Heart left ventricle (tissue), 16 donors: ENCODE results near the gene DEPDC5. TPM values are rescaled to one million over a fixed set of nuclear protein-coding genes. Genes with fewer than 3 reads are reported as not detected.
"Not testable (repeated sequence)": the region's sequence is repeated elsewhere in the genome, so short reads cannot be mapped to it uniquely, and the experiment has no call there.

Experiments used
- ATAC-seq, 4 donors: fragments of 200-7000 bp; cut with Tn5 transposase; one replicate each; pipeline ENCODE4 v1.9.1; 2020 to 2022; ENCODE audit warnings: moderate library complexity in 4 of 4, mild to moderate bottlenecking in 3 of 4, moderate number of reproducible peaks in 1 of 4
- DNase-seq, 5 donors: peaks; one replicate each; pipeline ENCODE4 v3.0.0-alpha.2; 2020
- H3K27ac ChIP-seq, 12 donors: fragments of 200-600 bp; sonication (generic) in 4 of 12; one replicate each; pipeline versions ENCODE4 v1.5.0 to v1.8.0; 2016 to 2022; ENCODE audit warnings: mild to moderate bottlenecking in 2 of 12
- H3K27me3 ChIP-seq, 9 donors: fragments of 200-600 bp; sonication (generic) in 2 of 9; one replicate each; pipeline versions ENCODE4 v1.5.1 to v1.8.0; 2016 to 2022; ENCODE audit warnings: mild to moderate bottlenecking in 3 of 9
- H3K36me3 ChIP-seq, 9 donors: fragments of 200-600 bp; sonication (generic) in 2 of 9; one replicate each; pipeline versions ENCODE4 v1.5.0 to v1.8.0; 2018 to 2022; ENCODE audit warnings: mild to moderate bottlenecking in 2 of 9
- H3K4me1 ChIP-seq, 12 donors: fragments of 200-600 bp; sonication (generic) in 4 of 12; one replicate each; pipeline versions ENCODE4 v1.5.0 to v1.8.0; 2016 to 2022; ENCODE audit warnings: mild to moderate bottlenecking in 3 of 12
- H3K4me3 ChIP-seq, 12 donors: fragments of 200-600 bp; sonication (generic) in 4 of 12; one replicate each; pipeline versions ENCODE4 v1.5.0 to v1.8.0; 2017 to 2022; ENCODE audit warnings: mild to moderate bottlenecking in 9 of 12, moderate library complexity in 4 of 12
- H3K9me3 ChIP-seq, 12 donors: fragments of 200-600 bp; sonication (generic) in 4 of 12; one replicate each; pipeline versions ENCODE4 v1.5.0 to v1.8.0; 2016 to 2022; ENCODE audit warnings: mild to moderate bottlenecking in 1 of 12
- CTCF ChIP-seq, 12 donors: fragments of 200-600 bp; sonication (generic) in 4 of 12; IDR thresholded peaks; one replicate each; pipeline versions ENCODE4 v1.5.0 to v1.8.0; 2018 to 2022; ENCODE audit warnings: antibody characterized with exemption in 12 of 12, mild to moderate bottlenecking in 5 of 12
- POLR2A ChIP-seq, 2 donors: fragments of 450-650 bp; IDR thresholded peaks; one replicate each; pipeline ENCODE4 v1.6.1; 2017; ENCODE audit warnings: antibody characterized with exemption in 2 of 2, mild to moderate bottlenecking in 2 of 2, moderate library complexity in 2 of 2
- WGBS, 4 donors: extraction: QIAGEN DNeasy Blood & Tissue Kit in 2 of 4; methylation state at CpG; one replicate each; pipeline versions ENCODE4 v1.1.5 to v1.1.7; 2013 to 2018; 5-methylcytosine and 5-hydroxymethylcytosine counted together
- intact Hi-C, 10 donors: fragments of 100-400 bp; cut with DNase I; formaldehyde crosslinking; loops; one replicate each; pipeline versions ENCODE4 v1.11.1 to v1.14.2; 2022
- polyA plus RNA-seq, 2 donors: library from polyadenylated mRNA; stranded (reverse); fragments of 200-250 nt; gene quantifications; one replicate each; pipeline ENCODE4 v1.2.3, GENCODE V29; 2013
- total RNA-seq, 9 donors: library from RNA; depleted of rRNA in 2 of 9; stranded (reverse); fragments of >200 nt in 2 of 9; fragmentation: NEBNext Ultra II Directional in 3 of 9; extraction: Animal tissue kit (Norgen Biotek cat#: 25700) in 3 of 9; gene quantifications; one replicate each; pipeline versions ENCODE4 v1.1.0 to v1.2.4, GENCODE V29; 2016 to 2023
- donor health status: ischemic (EF 13 %, LVEDD 7.1; RV severe dilation, severe dysfunction).
- donor health status: healthy with polysubstance abuse.
- donor health status: DM: no; HTN: yes; CAD: no.
- donor health status: DM: no; HTN: no; CAD: no.
- donor health status: ischemic (EF 25% LVEDD 6.9; RV normal size, moderate dysfunction).
- donor health status: ischemic (EF 25% LVEDD 5.7; RV mildly dilated, moderate dysfunction).
- donor health status: healthy.
- donor health status: DM: yes; HTN: yes; CAD: no.
- donor health status: ischemic (EF 35%, LVEDD 5.7; RV mildly dilated, moderate dysfunction).
- donor health status: nonischemic (EF 11% LVEDD 7.7; RV severe dilation, severe dysfunction).
- donor health status: DM: yes; HTN: yes; CAD: no.
- donor health status: PGD.
- donor health status: ischemic (EF 29% LVEDD 5.4; RV normal size, mild dysfunction).
- donor health status: nonischemic (EF 23%, LVEDD 6.1; RV moderate dilation, normal function).

DEPDC5 gene
- total and polyA plus RNA-seq, 11 donors, result 5.7 to 21.4 (median 10.4) TPM

GRCh38 chr22:31736458-31736857 lies 17.4 kb upstream of the DEPDC5 start:
- ATAC-seq (no peak), DNase-seq (no peak)
- intact Hi-C loops, result no loop called here
- Histone ChIP-seq H3K9me3 (no peaks in the 10 kb centered on the region), H3K36me3 (peaks cover 0 to 73% (median 21%) of the 10 kb centered on the region in 9 donors), H3K4me1 (peaks cover 0 to 24% (median 14%) of the 10 kb centered on the region in 12 donors), H3K27me3 (no peaks in the 10 kb centered on the region), H3K27ac (no peak overlapping the region), H3K4me3 (no peak overlapping the region)
- TF ChIP-seq POLR2A (IDR thresholded peaks at IDR 0.05), result no peak
- no peak for TF ChIP-seq CTCF (IDR thresholded peaks at IDR 0.05)
- WGBS, 4 donors, result 96 to 100% (median 98%) methylated on average over 2 of the region's 2 CpGs

- ATAC-seq (no peak), DNase-seq (no peak)
- Histone ChIP-seq H3K27ac (no peak overlapping the region), H3K36me3 (peaks cover 0 to 77% (median 25%) of the 10 kb centered on the region in 9 donors), H3K4me1 (peaks cover 0 to 27% (median 14%) of the 10 kb centered on the region in 12 donors), H3K9me3 (no peaks in the 10 kb centered on the region), H3K4me3 (no peak overlapping the region), H3K27me3 (no peaks in the 10 kb centered on the region)
- intact Hi-C loops, result no loop called here
- WGBS, 4 donors, result 89 to 95% (median 91%) methylated on average over 5 of the region's 5 CpGs
- TF ChIP-seq CTCF (IDR thresholded peaks at IDR 0.05), result no peak
- TF ChIP-seq POLR2A (IDR thresholded peaks at IDR 0.05), result no peak
Observed at GRCh38 chr22:31737932-31738331, 15.9 kb upstream of the DEPDC5 start.

- peaks cover 0 to 77% (median 27%) of the 10 kb centered on the region in 9 donors for H3K36me3 ChIP-seq
- ATAC-seq (peak in 1 of 4 donors; percentile 41), DNase-seq (no peak)
- H3K4me3 ChIP-seq, result no peak overlapping the region
- intact Hi-C loops, result no loop called here
- peaks cover 0 to 27% (median 14%) of the 10 kb centered on the region in 12 donors for H3K4me1 ChIP-seq
- H3K27ac ChIP-seq, result no peak overlapping the region
- 48 to 61% (median 57%) methylated on average over 2 of the region's 2 CpGs for WGBS, 4 donors
- H3K27me3 ChIP-seq, result no peaks in the 10 kb centered on the region
- no peaks in the 10 kb centered on the region for H3K9me3 ChIP-seq
- no peak for TF ChIP-seq CTCF (IDR thresholded peaks at IDR 0.05)
- no peak for TF ChIP-seq POLR2A (IDR thresholded peaks at IDR 0.05)
Observed at GRCh38 chr22:31738566-31738965, 15.3 kb upstream of the DEPDC5 start.

GRCh38 chr22:31739795-31740201 lies 14.0 kb upstream of the DEPDC5 start:
- Histone ChIP-seq H3K9me3 (no peaks in the 10 kb centered on the region), H3K4me3 (no peak overlapping the region), H3K4me1 (peaks cover 0 to 27% (median 14%) of the 10 kb centered on the region in 12 donors), H3K27ac (peak overlapping the region in 3 of 12 donors; percentile 11 to 46 (median 35)), H3K27me3 (no peaks in the 10 kb centered on the region), H3K36me3 (peaks cover 0 to 73% (median 17%) of the 10 kb centered on the region in 9 donors)
- DNase-seq (no peak), ATAC-seq (peak; percentile 54 to 67 (median 66))
- intact Hi-C loops, result loop anchor here in 1 of 10 donors (10.0 kb wide), 1 partner anchor 75 kb away; the partner anchor contains the start of gene PISD
- WGBS, 4 donors, result 35 to 51% (median 49%) methylated on average over 2 of the region's 2 CpGs
- no peak for TF ChIP-seq CTCF (IDR thresholded peaks at IDR 0.05)
- no peak for TF ChIP-seq POLR2A (IDR thresholded peaks at IDR 0.05)

GRCh38 chr22:31740314-31740713 lies 13.5 kb upstream of the DEPDC5 start:
- peaks cover 0 to 68% (median 16%) of the 10 kb centered on the region in 9 donors for H3K36me3 ChIP-seq
- H3K4me3 ChIP-seq, ATAC-seq, H3K27me3 ChIP-seq, DNase-seq, H3K9me3 ChIP-seq: not testable (repeated sequence)
- H3K4me1 ChIP-seq, result peaks cover 0 to 27% (median 14%) of the 10 kb centered on the region in 12 donors
- 84 to 90% (median 87%) methylated on average over 7 of the region's 7 CpGs for WGBS, 4 donors
- peak overlapping the region in 3 of 12 donors; percentile 11 to 46 (median 35) for H3K27ac ChIP-seq
- intact Hi-C loops, result loop anchor here in 1 of 10 donors (10.0 kb wide), 1 partner anchor 76 kb away; the partner anchor contains the start of gene PISD
